Smooth muscle cell of the brain vasculature (primary cell): ENCODE measurements around the gene NIPAL4.

Source experiments
- DNase-seq: peaks from one replicate; pipeline ENCODE4 v3.0.0-alpha.2; 2012; ENCODE audit warnings: low read depth, low spot score

Gene NIPAL4

GRCh38 chr5:157485340-157485739 lies 25.3 kb downstream of the NIPAL4 start:
- DNase-seq = no peak

- DNase-seq = no peak
Observed at GRCh38 chr5:157485811-157486210, 25.8 kb downstream of the NIPAL4 start.

DNA sequence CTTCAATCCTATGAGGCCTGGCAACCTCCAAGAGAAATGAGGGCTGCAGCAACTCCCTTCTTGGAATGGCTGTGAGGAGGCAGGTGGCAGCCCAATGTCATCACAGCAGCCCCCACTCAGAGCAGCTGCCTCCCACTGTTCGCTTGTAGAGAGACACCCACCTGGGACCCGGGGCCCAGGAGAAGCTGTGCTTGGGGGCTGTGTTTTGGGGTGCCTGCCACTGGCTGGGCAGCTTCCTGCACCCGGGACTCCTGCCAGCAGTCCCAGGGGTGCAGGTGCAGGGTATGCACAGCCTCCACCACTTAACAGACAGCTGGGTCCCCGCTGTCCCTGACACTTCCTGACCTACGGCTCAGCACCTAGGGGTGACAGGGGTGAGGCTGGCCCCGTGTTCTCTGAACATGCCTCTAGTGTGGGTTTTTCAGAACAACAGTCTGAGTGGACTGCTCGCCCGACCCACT lies 26.2 kb downstream of the NIPAL4 start:
- DNase-seq = no peak

DNA sequence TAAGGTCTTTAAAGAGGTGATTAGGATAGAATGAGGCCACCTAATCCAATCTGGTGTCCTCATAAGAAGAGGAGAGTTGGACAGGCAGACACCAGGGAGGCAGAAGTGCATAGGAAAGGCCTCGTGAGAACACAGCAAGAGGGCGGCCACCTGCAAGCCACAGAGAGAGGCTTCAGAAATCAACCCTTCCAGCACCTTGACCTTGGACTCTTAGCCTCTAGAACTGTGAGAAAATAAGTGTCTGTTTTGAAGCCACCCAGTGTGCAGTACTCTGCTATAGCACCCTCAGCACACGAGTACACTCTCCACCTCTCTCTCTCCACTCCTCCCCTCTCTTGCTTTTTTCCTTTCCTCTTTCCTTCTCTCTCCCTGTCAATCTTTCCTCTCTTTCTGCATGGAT lies 26.8 kb downstream of the NIPAL4 start:
- DNase-seq = no peak

DNA sequence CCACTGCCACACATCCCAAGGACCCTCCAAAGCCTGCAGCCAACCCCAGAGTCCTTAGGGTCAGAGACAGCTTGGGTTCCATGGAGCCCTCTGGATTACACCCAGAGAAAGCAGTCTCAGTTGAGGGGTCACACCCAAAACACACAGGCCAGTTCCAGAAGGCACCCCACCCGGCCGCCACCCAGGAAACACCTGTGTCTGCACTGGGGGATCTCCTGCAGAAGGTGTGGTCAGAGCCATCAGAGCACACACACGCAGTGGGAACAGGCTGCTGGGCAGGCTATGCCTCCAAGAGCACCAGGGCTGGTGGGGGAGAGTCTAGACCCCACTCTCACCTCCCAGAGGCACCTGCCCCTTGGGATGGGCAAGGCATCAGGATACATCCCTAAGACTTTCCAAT lies 27.3 kb downstream of the NIPAL4 start:
- DNase-seq = no peak

GRCh38 chr5:157491471-157491995 lies 31.5 kb downstream of the NIPAL4 start:
- no peak for DNase-seq

GRCh38 chr5:157492886-157493285 lies 32.9 kb downstream of the NIPAL4 start:
- DNase-seq = no peak

DNA sequence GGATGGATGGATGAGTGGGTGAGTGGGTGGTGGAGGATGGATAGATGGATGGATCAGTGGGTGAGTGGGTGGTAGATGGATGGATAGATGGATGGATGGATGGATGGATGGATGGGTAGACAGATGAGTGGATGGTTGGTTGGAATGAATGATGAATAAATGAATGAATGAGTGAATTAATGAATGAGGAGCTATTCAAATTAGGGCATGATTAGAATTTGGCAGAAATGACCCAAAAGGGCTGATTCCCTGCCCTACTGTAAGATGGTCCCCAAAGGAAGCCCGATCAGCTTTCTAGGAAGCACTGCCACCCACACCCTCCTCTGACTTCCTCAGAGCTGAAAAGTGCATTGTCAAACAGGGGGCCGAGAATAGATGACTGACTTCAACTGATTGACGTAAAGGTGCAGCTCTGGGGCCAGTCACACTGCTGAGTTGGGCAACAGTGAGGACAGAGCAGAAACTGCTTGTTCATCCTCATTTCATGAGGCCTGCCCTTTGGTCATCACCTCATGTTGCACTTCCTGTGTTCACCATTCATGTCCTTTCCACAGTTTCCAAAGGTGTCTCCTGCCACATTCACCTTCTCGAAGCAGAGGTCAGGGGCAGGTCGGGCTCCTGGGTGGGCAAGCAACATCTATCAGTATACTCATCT lies 34.3 kb downstream of the NIPAL4 start:
- no peak for DNase-seq

DNA sequence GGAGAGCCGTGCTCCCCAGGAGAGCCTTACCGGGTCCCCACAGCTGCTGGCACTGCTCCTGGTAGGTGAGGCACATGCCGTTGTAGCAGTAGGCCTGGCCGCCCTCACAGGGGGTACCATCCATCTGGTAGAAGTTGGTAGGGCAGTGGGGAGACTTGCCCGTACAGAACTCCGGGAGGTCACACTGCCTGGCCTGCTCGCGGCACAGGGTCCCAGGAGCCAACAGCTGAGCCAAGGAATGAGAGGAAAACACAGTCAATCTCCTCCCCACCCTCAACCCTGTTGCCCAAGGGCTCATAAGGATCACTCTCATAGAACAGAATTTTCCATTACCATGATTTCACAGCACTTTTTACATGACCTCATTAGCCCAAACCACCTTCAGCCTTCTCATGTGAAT lies 36.9 kb downstream of the NIPAL4 start:
- DNase-seq = no peak

DNA sequence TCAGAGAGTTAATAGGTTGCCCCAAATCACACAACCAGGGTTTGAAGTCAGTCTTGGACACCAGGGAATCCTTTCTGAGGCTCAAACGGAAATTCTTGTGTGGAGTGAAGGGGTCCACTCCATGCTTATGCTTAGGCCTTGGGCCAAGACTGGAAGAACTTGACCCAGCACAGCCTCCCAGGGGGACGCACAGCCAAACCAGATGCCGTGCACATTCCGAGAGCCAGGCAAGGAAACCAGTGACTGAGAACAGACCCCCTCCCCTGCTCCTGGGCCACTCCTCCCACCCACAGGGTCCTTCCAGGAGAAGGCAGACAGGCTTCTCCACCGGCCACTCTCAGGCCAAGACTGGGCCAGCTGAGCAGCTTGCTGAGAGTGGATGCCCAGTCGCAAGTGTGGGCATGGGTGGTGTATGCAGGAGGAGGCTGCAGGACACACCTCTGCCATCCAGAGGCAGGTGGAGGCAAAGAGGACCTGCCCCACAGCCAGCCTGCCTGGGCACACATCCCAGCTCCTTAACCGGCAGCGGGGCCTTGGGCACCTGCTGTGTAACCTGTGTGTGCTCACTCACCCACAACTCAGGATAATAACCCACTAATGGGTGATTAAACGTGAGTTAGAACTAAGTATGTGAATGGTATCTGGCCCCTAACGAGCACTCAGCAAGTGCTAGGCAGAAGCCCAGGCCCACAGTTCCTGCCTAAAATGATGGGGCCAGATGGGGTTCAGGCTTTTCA lies 38.0 kb downstream of the NIPAL4 start:
- DNase-seq = no peak

GRCh38 chr5:157502143-157502647 lies 42.2 kb downstream of the NIPAL4 start:
- DNase-seq = no peak

- DNase-seq = no peak
Observed at GRCh38 chr5:157504053-157504452, 44.0 kb downstream of the NIPAL4 start.

DNA sequence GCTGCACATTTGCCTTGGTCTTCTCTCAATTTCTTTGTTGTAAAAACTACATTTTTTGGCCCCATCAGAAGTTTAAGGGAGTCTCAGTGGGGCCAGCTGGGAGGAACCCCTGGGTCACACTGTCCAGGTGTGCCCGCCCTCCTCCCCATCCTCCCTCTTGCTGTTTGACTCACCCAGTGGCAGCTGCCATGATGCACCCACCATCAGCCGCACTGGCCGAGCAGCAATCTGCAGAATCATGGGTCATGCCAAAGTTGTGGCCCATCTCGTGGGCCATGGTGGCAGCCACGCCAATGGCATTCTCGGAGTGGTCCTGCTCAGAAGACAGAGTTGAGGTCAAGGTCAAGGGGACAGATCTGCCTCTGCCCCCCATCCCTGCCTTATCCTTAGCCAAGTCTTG lies 45.5 kb downstream of the NIPAL4 start:
- no peak for DNase-seq

DNA sequence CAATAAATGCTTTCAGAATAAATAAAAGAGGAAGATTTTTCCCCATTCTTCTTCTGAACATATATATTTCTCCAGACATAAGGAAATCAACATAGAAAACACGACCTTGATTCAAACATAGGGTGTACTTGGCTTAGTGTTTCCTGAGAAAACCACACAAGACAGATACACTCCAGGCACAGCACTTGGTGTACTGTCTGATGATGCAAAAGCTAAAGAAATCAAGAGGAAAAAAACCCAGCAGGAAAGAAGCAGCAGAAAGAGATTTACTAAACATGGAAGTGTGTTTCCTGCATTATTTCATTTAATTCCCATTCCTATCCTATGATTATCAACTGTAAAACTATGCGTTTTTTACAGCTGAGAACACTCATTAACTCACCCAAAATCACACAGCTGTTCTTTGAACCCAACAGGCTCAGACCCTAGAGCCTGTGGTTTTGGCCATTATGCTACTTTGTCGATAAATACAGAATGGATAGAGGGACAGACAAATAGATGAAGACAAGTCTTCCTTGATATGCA lies 46.1 kb downstream of the NIPAL4 start:
- no peak for DNase-seq

- no peak for DNase-seq
Observed at GRCh38 chr5:157506981-157507780, 47.2 kb downstream of the NIPAL4 start.

- DNase-seq = no peak
Observed at GRCh38 chr5:157509093-157509492, 49.1 kb downstream of the NIPAL4 start.

GRCh38 chr5:157509587-157509986 lies 49.6 kb downstream of the NIPAL4 start:
- no peak for DNase-seq

GRCh38 chr5:157510682-157511081 lies 50.7 kb downstream of the NIPAL4 start:
- no peak for DNase-seq

DNA sequence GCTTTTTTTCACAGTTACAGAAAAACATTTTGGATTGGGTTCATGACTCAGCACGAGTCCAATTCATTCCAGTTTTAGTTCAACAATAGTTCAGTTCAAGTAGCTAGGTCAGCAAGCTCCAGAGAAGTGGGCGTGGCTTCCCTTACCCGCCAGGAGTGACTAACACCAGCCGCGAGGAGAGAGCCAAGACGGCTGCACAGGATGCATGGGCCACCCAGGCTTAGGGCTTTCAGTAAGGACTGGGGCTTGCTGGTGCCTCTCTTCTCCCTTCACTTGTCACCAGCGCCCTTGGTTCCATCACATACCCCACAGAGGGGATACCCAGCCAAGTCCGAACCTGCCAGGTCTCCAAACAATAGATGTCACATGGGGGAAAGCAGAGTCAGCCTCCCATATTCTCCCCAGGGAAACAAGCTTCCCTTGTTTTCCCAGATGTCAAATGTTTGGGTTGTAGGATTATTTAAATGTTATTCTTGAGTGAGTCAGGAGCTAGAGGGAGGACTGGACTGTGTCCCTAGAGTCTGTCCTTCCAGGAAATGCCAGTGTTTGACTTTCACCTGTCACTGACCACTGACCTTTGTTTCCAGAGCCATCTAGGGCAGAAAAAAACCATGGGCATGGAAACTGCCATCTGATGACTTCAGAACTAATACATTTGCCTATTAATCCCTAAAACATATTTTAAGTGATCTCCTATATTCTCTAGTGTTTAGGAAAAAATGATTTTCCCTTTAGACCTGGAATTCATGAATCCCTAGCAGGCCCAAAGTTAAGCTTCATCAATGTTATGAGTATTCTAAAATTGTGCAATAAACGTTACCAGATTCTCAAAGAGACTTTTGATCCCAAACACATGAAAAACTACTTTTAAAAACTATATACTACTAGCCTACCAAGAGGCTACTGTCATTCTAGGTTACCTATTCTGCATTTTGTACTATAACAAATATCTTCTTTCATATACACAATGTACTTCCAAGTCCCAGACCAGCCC lies 51.9 kb downstream of the NIPAL4 start:
- DNase-seq = peak; percentile 97

GRCh38 chr5:157513182-157513581 lies 53.2 kb downstream of the NIPAL4 start:
- no peak for DNase-seq

- no peak for DNase-seq
Observed at GRCh38 chr5:157514974-157515373, 55.0 kb downstream of the NIPAL4 start.
